ENCODE data around the gene COBL.

COBL gene

DNA sequence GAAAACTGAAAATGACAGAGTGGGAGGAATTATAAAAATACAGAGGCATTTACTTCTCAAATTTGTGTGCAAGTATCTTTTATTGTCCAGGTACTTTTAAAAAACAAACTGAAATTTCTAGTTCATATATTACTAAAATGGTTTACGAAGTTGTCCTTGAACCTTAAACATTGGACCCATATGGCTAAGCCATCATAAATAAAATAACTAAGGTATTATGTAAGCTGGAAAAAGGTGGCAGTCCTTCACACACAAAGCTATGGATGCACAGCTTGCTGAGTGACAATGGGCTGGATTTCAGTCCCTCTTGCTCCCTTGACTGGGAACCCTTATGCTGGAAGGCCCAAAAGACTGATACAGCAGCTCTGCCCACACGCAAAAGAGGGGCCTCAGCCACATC lies 66.1 kb downstream of the COBL start:
- Histone ChIP-seq H3K9me2 (replicated peaks; ENCODE audit: low read depth, low read length) (no peaks in the 10 kb centered on the region), H3K9ac (ENCODE audit: low read depth, low read length, poor library complexity, severe bottlenecking) (no peak overlapping the region), H3K27me3 (ENCODE audit: insufficient read depth, low read length, poor library complexity, severe bottlenecking) (no peaks in the 10 kb centered on the region), H2AFZ (ENCODE audit: low read length) (no peak overlapping the region), H3K4me2 (ENCODE audit: low read depth, low read length, poor library complexity, severe bottlenecking) (no peak overlapping the region), H3F3A (ENCODE audit: low read depth) (no peaks in the 10 kb centered on the region), H4K20me1 (ENCODE audit: insufficient read depth, low read length, poor library complexity, severe bottlenecking) (no peaks in the 10 kb centered on the region), H3K36me3 (ENCODE audit: insufficient read depth, low read length) (no peaks in the 10 kb centered on the region), H3K4me1 (ENCODE audit: insufficient read depth, low read length, poor library complexity, severe bottlenecking) (no peaks in the 10 kb centered on the region), H3K9me3 (ENCODE audit: insufficient read depth, low read depth, low read length) (no peaks in the 10 kb centered on the region), H3K4me3 (ENCODE audit: low read length, poor library complexity, severe bottlenecking) (no peak overlapping the region), H3K79me2 (ENCODE audit: insufficient read depth, low read length) (no peaks in the 10 kb centered on the region)
- TF ChIP-seq EZH2phosphoT487 (IDR thresholded peaks at IDR 0.05; ENCODE audit: borderline replicate concordance) (no peak), CTCF (conservative IDR thresholded peaks at IDR 0.05; ENCODE audit: low read length) (no peak)

DNA sequence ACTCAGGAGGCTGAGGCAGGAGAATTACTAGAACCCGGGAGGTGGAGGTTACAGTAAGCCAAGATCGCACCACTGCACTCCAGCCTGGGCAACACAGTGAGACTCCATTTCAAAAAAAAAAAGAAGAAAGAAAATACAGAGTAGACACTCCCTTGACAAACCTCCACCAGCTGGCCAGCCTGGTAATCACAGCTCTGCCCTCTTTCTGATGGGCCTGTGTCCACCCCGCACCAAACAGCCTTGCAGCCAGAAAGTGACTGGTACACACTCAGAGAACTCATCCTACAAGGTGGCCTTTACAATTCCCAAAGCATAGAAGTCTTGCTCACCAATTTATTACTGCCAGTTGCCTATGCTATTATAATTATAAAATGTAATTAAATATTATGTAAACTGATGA lies 66.6 kb downstream of the COBL start:
- Histone ChIP-seq H2AFZ (ENCODE audit: low read length) (no peak overlapping the region), H3K9me3 (ENCODE audit: insufficient read depth, low read depth, low read length) (no peaks in the 10 kb centered on the region), H3K4me1 (ENCODE audit: insufficient read depth, low read length, poor library complexity, severe bottlenecking) (no peaks in the 10 kb centered on the region), H3K4me3 (ENCODE audit: low read length, poor library complexity, severe bottlenecking) (no peak overlapping the region), H3K27me3 (ENCODE audit: insufficient read depth, low read length, poor library complexity, severe bottlenecking) (no peaks in the 10 kb centered on the region), H3K9me2 (replicated peaks; ENCODE audit: low read depth, low read length) (no peaks in the 10 kb centered on the region), H3K9ac (ENCODE audit: low read depth, low read length, poor library complexity, severe bottlenecking) (no peak overlapping the region), H4K20me1 (ENCODE audit: insufficient read depth, low read length, poor library complexity, severe bottlenecking) (no peaks in the 10 kb centered on the region), H3K4me2 (ENCODE audit: low read depth, low read length, poor library complexity, severe bottlenecking) (no peak overlapping the region), H3F3A (ENCODE audit: low read depth) (no peaks in the 10 kb centered on the region), H3K36me3 (ENCODE audit: insufficient read depth, low read length) (no peaks in the 10 kb centered on the region), H3K79me2 (ENCODE audit: insufficient read depth, low read length) (no peaks in the 10 kb centered on the region)
- TF ChIP-seq EZH2phosphoT487 (IDR thresholded peaks at IDR 0.05; ENCODE audit: borderline replicate concordance): no peak
- TF ChIP-seq CTCF (conservative IDR thresholded peaks at IDR 0.05; ENCODE audit: low read length): no peak

DNA sequence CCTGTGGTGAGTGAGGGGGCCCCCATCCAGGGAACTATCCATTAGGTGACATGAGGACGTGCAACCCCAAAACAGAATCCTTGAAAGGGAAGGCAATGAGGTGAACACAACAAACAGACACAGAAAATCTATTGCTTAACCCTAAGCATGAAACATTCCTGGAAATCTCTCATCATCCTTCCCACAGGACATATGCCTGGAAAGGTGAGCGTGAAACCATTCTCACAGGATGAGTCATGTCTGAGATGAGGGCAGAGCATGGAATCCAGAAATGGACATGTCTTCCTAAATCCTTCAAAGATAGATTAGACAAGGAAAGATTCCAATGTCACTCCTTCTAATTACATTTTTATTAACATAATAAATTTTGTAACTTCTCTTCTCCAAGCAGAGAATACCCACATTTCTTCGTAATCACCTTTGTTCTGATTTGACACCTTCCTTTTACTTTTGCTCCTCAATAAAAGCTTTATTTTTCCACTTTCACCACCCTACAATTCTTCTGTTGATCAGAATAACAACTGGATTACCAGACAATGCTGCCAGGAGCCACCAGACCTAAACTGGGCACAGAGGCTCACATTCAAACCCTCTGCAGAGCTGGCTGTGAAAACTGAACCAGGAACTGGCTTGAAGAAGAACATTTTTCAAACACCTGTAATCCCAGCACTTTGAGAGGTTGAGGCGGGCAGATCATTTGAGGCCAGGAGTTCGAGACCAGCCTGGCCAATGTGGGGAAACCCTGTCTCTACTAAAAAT lies 67.2 kb downstream of the COBL start:
- Histone ChIP-seq H3K79me2 (ENCODE audit: insufficient read depth, low read length) (no peaks in the 10 kb centered on the region), H3K9ac (ENCODE audit: low read depth, low read length, poor library complexity, severe bottlenecking) (no peak overlapping the region), H2AFZ (ENCODE audit: low read length) (no peak overlapping the region), H3K4me2 (ENCODE audit: low read depth, low read length, poor library complexity, severe bottlenecking) (no peak overlapping the region), H3K27me3 (ENCODE audit: insufficient read depth, low read length, poor library complexity, severe bottlenecking) (no peaks in the 10 kb centered on the region), H3K4me1 (ENCODE audit: insufficient read depth, low read length, poor library complexity, severe bottlenecking) (no peaks in the 10 kb centered on the region), H3K9me2 (replicated peaks; ENCODE audit: low read depth, low read length) (no peaks in the 10 kb centered on the region), H3K4me3 (ENCODE audit: low read length, poor library complexity, severe bottlenecking) (no peak overlapping the region), H3K36me3 (ENCODE audit: insufficient read depth, low read length) (no peaks in the 10 kb centered on the region), H3F3A (ENCODE audit: low read depth) (no peaks in the 10 kb centered on the region), H4K20me1 (ENCODE audit: insufficient read depth, low read length, poor library complexity, severe bottlenecking) (no peaks in the 10 kb centered on the region), H3K9me3 (ENCODE audit: insufficient read depth, low read depth, low read length) (no peaks in the 10 kb centered on the region)
- TF ChIP-seq CTCF (conservative IDR thresholded peaks at IDR 0.05; ENCODE audit: low read length) (no peak), EZH2phosphoT487 (IDR thresholded peaks at IDR 0.05; ENCODE audit: borderline replicate concordance) (no peak)

Data from Loucy (cell line).